SHP77 (cell line): ENCODE results near the gene INTS2.
"Not testable (repeated sequence)": the region's sequence is repeated elsewhere in the genome, so short reads cannot be mapped to it uniquely, and the experiment has no call there.

Experiments used
- DNase-seq, 2 experiments: peaks; one replicate each; lab custom pipeline; 2025; lab: John Stamatoyannopoulos, UW

The INTS2 gene

DNA sequence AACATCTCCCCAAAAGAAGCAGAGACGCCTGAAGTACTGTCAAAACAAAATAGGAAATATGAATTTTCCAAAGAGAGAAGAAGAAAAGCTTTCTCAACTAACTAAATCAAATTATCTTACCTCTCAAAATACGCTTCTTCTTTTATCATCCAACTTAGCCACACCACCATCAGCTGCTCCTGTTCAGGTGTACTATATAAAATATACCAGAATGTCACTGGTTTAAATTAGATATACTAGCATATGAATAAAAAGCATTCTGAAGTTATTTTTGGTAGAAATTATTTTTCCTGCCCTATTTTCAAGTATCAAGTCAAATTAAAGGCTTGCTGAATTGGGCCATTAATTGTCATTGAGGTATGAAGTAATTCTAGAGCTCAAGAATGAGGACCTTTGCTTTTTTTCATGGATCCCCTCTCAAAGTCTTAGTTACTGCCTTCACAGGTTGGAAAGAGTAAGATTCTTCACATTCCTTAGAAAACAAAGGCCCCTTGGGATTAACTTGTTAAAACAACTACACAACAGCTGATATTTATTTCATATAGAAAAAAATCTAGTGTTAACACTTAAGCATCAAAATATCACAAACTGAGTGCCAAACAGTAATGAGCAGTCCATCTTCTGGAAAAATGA lies 30.1 kb downstream of the INTS2 start:
- DNase-seq: no peak

DNA sequence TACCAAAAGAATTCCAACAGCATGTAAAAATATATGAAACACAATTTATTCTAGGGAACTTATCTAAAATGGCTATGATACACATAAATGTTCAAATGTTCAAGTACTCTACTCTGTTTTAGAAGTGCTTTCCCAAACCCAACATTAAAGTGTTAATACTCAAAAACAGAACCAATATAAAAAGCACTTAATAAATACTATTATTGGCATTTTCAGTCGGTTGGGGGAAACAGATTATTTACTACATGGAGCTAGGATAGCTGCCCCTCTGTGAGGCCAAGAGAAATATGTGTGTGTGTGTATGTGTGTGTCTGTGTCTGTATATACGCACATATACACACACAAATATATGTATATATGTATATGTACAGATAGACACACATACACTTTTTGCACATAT lies 32.4 kb downstream of the INTS2 start:
- no peak for DNase-seq

DNA sequence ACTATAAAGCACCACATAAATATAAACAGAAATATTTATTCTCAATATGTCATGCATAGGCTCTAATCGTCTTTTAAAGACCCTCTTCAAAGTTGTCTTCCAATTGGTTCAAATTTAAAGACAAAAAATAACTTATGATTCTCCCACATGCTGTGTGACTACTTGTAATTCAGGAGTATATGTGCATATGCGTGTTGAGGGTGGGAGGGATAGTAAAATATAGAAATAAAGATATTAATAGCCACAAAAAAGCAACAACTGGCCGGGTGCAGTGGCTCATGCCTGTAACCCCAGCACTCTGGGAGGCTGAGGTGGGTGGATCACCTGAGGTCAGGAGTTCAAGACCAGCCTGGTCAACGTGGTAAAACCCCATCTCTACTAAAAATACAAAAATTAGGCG lies 33.5 kb downstream of the INTS2 start:
- not testable (repeated sequence) for DNase-seq

DNA sequence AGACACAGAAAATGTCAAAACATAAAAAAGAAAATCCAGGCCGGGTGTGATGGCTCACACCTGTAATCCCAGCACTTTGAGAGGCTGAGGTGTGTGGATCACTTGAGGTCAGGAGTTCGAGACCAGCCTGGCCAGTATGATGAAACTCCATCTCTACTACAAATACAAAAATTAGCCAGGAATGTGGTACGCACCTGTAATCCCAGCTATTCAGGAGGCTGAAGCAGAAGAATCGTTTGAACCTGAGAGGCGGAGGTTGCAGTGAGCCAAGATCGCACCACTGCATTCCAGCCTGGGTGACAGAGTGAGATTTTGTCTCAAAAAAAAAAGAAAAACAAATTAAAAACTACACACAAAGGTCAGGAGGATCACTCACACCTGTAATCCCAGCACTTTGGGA lies 40.0 kb downstream of the INTS2 start:
- not testable (repeated sequence) for DNase-seq

DNA sequence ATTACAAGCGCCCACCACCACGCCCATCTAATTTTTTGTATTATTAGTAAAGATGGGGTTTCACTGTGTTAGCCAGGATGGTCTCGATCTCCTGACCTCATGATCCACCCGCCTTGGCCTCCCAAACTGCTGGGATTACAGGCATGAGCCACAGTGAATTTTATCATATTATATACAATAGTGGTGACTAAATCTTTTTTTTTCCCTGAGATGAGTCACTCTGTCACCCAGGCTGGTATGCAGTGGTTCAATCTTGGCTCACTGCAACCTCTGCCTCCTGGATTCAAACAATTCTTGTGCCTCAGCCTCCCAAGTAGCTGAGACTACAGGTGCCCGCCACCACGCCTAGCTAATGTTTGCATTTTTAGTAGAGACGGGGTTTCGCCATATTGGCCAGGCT lies 41.9 kb downstream of the INTS2 start:
- DNase-seq: not testable (repeated sequence)

DNA sequence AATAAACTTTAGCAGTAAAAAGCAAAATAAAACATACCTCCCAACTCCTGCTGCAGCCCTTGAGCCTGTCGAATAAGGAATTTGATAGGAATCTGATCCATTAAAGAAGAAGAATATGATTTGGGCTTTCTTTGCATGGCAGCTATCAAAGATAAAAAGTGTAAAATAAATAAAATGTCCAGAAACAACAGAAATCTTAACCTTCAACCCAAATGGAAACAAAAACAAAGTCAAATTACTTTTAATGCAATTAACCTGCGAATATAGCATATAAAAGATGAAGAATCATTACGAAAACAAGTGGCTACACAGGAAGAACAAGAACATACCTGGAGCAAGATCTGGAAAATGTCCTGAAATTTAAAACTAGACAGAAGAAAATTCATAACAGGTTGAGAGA lies 42.9 kb downstream of the INTS2 start:
- DNase-seq: no peak

DNA sequence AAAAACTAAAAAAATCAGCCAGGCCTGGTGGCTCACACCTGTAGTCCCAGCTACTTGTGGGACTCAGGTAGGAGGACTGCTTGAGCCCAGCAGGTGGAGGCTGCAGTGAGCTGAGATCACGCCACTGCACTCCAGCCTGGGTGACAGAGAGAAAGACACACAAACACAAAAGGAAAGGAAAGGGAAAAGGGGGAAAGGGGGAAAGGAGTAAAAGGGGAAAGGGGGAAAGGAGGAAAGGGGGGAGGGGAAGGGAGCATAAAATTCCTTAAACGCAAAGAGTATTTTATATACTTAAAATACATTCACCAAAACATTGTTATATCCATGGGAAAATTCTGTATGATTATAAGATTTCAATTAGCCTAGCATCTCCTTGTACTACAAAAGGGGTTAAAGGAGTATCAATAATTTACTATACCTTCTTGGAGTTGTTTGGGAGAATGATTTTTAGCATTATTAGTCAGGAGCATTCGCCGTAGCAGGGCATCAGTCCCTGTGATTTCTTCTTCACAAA lies 47.1 kb downstream of the INTS2 start:
- no peak for DNase-seq

DNA sequence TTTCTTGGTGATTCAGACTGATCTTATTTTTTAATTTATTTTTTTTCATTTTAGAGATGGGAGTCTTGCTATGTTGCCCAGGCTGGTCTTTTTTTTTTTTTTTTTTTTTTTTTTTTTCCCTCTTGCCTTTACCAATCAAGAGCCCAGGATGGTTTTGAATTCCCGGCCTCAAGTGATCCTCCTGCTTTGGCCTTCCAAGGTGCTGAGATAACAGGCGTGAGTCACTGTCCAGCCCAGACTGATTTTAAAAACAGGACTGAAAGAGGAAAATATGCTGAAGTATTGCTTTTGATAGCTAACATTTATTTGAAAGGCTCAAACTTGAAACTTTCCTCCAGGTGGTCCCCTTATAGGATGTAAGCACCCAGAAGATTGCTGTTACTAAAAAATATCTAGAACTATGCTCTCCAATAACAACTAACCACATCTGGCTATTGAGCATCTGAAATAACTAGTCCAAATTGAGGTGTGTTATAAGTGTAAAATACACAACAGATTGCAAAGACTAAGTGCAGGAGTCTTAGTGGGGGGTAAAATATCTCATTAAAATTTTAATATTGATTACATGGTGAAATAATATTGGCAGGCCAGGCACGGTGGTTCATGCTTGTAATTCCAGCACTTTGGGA lies 48.7 kb downstream of the INTS2 start:
- DNase-seq: no peak

DNA sequence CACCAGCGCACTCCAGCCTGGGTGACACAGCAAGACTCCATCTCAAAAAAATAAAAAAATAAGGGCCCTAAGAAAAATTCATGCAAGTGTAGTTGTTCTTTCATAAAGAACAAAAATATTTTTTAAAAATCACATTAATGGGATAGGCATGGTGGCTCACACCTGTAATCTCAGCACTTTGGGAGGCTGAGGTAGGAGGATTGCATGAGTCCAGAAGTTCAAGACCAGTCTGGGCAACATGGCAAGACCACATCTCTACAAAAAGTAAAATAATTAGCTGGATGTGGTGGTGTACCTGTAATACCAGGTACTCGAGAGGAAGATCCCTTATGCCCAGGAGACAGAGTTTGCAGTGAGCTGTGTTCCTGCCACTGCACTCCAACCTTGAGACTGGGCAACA lies 49.3 kb downstream of the INTS2 start:
- DNase-seq: no peak

DNA sequence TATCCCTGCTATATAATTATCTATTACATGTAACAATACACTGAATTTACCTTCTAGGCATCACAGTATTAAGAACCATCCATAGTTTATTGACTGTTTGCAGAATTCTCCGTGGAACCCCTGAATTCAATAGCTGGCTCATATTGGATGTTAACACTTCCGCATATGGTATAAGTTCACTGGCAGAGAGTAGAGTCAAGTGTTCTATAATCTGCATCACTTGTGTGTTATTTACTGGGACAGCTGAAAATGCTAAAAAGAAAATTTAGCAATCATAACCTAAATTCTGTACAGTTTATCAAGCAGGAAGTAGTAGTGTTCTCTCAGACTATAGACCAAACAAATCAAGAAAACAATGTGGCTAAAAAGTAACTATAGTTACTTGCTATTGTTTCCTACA lies 49.9 kb downstream of the INTS2 start:
- no peak for DNase-seq

DNA sequence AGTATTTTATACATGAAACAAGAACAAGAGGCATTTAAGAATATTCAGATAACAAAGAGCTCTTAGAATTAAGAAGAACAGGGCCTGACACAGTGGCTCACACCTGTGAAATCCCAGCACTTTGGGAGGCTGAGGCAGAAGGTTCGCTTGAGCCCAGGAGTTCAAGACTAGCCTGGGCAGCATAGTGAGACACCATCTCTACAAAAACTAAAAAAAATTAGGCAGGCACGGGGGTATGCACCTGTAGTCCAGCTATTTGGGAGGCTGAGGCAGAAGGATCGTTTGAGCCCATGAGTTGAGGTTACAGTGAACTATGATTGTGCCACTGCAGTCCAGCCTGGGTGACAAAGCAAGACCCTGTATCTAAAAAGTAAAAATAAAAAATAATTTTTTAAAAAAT lies 52.0 kb downstream of the INTS2 start:
- DNase-seq: no peak

DNA sequence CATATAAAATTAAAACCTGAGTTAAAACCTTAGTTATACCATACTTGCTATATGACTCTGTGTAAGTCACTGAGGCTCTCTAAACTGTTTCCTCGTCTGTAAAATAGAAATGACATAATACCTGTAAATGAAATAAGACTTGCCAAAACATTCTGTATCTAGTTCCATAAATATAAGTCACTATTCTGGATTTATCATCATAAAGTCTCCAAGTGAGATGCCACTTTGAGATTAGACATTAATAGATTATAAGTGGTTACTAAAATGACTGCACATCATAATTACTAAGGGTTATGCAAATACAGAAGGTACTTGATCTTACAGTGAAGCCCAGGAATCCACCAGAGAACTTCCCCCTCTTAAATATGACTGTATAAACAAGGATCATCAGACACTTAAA lies 52.5 kb downstream of the INTS2 start:
- no peak for DNase-seq

DNA sequence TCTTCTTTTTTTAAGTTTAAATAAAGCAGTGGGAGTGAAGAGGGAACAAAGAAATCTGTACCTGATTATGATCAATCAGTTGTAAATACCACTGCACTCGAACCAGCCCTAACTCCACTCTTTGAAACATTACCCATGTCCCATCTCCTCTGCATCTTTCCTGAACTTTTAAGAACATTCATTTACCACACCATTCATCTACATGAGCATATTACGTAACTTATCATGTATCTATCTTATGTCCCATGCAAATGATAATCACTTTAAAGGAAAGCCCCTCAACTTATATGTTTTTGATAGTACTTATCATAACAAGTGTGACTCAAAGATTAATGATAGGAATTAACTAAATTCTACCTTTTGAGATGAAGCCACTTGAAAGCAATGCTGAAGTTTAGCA lies 53.7 kb downstream of the INTS2 start:
- DNase-seq: no peak

DNA sequence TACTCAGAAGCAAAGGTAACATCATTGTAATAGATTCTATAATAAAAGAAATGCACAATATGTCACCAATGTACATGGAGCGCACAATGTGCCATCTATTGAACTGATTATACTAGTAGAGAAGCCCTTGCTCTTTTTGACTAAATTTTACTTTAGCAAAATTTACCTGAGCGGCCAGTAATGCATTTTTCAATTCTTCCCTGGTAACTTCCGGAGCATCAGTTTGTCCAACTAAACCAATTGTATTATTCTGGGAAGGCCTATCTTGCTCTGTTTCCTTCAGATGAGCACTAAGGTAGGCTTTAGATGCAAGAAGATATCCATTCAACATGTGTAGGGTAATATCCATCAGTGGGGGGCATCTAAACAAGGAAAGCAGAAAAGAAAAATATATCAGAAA lies 55.7 kb downstream of the INTS2 start:
- DNase-seq: no peak

DNA sequence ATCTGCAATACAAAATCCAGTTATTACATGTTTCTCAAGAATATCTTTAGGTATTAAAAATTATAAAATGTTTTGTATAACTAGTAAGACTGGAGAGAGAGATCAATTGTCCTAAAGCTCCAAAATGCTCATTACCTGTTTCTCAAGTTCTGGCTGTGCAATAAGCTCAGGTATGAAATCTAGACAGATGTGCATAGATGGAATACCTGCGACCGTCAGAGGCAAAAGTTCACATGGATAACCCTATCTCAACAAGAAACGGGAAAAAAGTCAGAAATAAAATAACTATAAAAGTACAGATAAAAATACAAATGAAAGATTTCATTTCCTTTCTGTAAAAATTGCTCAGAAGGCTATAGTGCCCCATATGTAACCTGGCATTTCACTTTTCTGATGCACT lies 58.6 kb downstream of the INTS2 start:
- DNase-seq: no peak

DNA sequence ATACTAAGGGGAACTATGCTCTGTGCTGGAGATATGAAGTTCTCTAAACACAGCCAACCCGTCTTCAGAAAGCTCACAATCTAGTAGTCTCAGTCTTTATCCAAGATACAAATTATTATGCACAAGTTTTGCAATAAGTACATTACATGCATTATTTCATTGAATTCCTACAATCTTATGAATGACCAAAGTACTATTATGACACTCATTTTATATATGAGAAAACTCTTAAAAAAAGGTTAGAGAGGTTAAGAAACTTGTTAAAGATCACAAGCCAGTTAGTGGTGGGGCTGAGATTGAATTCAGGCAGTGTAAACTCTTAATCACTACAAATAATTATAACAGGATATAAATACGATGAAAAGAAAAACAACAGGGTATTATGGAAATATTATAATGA lies 59.7 kb downstream of the INTS2 start:
- no peak for DNase-seq

DNA sequence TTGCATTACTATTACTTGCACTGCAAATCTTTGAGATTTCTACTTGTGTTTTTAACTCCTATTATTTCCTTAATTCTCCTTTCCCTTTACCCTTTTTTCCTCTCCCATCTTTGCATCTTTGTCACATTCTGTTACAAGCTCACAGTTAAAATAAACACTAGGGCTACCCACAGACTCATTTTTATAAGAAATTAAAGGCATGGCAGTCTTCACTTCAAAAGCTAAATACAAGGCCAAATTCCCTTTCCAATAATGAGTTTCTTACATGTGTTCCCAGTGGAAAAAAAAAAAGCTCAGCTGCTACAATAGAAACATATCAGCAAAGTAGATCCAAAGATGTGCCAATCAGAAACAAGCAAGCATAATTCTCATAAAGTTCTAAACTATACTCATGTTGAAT lies 60.7 kb downstream of the INTS2 start:
- no peak for DNase-seq

DNA sequence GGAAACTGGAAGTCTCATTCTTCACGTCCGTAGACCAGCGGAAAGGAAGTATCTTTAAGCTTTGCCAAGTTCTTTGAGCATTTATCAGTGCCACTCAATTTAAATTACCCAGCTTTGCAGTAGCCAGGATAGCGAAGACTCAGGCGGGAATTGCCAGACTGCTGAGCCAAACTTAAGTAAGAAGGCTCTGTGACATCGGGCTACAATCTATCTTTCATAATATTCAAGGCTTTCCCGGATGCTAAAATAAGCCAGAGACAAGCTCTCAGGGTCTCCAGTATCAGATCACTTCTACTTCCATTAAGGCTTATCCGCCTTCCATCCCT lies 64.0 kb downstream of the INTS2 start:
- no peak for DNase-seq

DNA sequence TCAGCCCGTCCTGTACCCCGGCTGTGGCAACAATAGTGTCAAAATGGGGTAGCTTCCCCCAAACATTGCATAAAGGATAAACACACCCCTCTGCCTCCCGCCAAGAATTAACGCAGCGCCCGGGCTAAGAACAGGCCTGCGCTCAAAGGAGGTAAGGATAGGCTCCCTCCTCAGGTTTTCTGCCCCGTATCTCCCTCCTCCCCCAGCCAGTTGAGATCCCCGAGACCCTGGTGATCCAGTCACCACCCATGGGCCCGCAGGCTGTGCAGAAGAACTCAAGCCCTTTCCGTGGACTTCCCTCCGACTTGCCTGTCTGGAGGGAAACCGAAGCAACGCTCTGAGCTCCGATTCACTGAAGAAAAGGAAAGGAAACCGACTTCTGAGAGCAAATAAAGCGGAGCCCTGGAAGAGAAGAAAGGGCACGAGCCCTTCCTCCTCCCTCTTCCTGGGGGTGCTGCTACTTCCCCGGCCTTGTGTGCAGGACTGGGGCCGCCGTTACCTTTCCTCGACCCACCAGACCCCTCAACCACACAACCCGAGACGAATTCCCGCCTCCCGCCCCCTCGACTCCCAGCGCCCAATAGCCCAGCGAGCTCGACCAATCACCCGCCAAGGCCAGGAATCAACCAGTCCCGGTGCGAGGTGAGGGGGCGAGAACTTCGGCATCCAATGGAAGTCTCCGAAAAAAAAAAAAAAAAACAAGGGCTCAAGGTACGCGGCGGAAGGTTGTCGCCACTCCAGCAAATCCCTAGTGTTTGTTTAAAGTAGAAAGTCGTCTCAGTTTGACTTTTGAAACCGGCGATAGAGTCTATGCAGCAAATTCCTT lies 64.6 kb downstream of the INTS2 start, which contains the start of gene BRIP1:
Gene BRIP1, minus strand, starts transcription at position 554 of the 826 bp plus-strand sequence. CDS start 1,989 bp downstream, outside the sequence.
- DNase-seq: peak; percentile 97

DNA sequence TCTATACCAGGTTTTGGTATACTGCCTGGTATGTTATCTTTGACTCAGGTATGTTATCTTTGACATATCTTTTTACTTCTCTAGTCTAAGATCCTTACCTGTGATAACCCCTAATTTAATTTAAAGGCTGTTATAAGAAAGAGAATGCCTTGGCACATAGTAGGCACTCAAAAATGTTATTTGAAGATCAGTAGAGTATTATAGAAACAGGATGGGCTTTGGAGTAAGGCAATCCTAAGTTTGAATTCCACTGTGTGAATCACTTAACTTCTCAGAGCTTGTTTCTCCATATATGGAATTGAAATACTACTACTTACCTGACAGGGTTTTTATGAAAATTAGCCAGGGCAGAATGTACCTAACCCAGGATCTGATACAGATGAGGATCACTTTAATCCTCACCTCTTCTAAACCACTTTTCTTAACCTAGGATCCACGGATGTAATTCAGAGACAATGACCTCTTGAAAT lies 65.6 kb downstream of the INTS2 start:
- DNase-seq: no peak

DNA sequence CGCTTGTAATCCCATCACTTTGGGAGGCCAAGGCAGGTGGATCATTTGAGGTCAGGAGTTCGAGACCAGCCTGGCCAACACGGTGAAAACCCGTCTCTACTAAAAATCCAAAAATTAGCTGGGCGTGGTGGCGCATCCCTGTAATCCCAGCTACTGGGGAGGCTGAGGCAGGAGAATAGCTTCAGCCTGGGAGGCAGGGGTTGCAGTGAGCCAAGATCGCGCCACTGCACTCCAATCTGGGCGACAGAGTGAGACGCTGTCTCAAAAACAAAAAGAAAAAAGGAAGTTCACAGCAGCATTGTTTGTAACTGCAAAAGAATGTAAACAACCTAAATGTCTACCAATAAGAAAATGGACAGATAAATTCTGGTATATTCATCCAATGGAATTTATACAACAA lies 67.4 kb downstream of the INTS2 start:
- DNase-seq: not testable (repeated sequence)

DNA sequence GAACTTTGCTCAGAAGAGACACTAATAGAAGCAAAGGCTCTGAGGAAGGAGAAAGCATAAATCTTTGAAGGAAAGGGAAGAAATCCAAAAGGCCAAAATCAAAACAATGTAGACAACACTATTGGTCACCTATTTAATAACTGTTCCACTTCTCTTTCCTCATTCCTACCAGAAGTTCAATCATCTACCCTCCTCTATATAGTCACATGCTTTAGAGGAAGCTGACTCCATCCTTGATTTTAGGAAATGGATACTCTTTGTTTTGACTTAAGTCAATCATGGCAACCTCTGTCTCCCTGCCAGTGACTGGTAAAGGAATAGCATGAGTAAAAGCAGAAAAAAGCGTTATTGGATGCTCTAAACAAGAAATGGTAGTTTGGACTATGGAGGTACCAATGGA lies 71.7 kb downstream of the INTS2 start:
- no peak for DNase-seq

DNA sequence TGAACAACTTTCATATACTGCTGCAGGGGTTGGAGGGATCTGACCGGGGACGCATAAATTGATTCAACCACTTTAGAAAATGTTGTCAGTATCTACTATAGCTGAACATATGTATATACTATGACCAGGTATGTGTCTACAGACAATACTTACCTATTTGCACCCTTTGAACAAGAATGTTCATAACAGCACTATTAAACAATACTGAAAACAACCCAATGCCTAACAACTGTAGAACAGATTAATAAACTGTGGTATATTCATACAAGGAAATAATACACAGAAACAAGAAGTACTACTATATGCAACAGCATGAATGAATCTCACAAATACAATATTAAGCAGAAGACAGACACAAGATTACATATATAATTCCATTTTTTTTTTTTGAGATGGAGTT lies 74.9 kb downstream of the INTS2 start:
- no peak for DNase-seq
